RWPE1 (cell line): ENCODE data around the gene SLC5A10.
A peak's percentile ranks its signal among the peaks of the same experiment; 100 is the strongest.
"Not testable (repeated sequence)": the region's sequence is repeated elsewhere in the genome, so short reads cannot be mapped to it uniquely, and the experiment has no call there.

Experiments used
- CTCF ChIA-PET: fragments of 350-600 bp; sonication (Branson Sonifier 250); formaldehyde crosslinking; extraction: SDS; loops from one replicate; lab custom pipeline; 2021; lab: Yijun Ruan, JAX
- POLR2A ChIA-PET: fragments of 400-600 bp; formaldehyde crosslinking; extraction: SDS; loops from one replicate; lab custom pipeline; 2020; ENCODE audit warnings: antibody characterized with exemption; ENCODE audit not compliant: low non-redundant PET; lab: Yijun Ruan, JAX
- DNase-seq: peaks from one replicate; pipeline ENCODE4 v3.0.0; 2012; ENCODE audit warnings: low spot score
- H3K27ac ChIP-seq: fragments of 450-650 bp; 2 replicates; pipeline ENCODE4 v1.5.1; 2017

SLC5A10 gene

GRCh38 chr17:19038007-19038406, 86.0 kb downstream of the SLC5A10 start:
- H3K27ac ChIP-seq, CTCF ChIA-PET, DNase-seq, POLR2A ChIA-PET: not testable (repeated sequence)

GRCh38 chr17:19038730-19039129, 86.8 kb downstream of the SLC5A10 start:
- POLR2A ChIA-PET, DNase-seq, H3K27ac ChIP-seq, CTCF ChIA-PET: not testable (repeated sequence)

GRCh38 chr17:19040350-19040749, 88.4 kb downstream of the SLC5A10 start:
- CTCF ChIA-PET, DNase-seq, POLR2A ChIA-PET, H3K27ac ChIP-seq: not testable (repeated sequence)

GRCh38 chr17:19041871-19042270, 89.9 kb downstream of the SLC5A10 start:
- CTCF ChIA-PET, POLR2A ChIA-PET, H3K27ac ChIP-seq, DNase-seq: not testable (repeated sequence)

- POLR2A ChIA-PET, CTCF ChIA-PET, H3K27ac ChIP-seq, DNase-seq: not testable (repeated sequence)
These were observed 90.4 kb downstream of the SLC5A10 start for GRCh38 chr17:19042369-19042768.

- DNase-seq, POLR2A ChIA-PET, CTCF ChIA-PET, H3K27ac ChIP-seq: not testable (repeated sequence)
These were observed 91.1 kb downstream of the SLC5A10 start for GRCh38 chr17:19043032-19043431.

GRCh38 chr17:19044643-19045042, 92.7 kb downstream of the SLC5A10 start:
- CTCF ChIA-PET, H3K27ac ChIP-seq, POLR2A ChIA-PET, DNase-seq: not testable (repeated sequence)

- DNase-seq, CTCF ChIA-PET, H3K27ac ChIP-seq, POLR2A ChIA-PET: not testable (repeated sequence)
These were observed 94.9 kb downstream of the SLC5A10 start, which contains the start of gene GRAP for GRCh38 chr17:19046782-19047375. TSS of gene GRAP (minus strand) at chr17:19046957. CDS start at chr17:19046926, 31 bp downstream.

GRCh38 chr17:19047510-19047909, 95.5 kb downstream of the SLC5A10 start:
- CTCF ChIA-PET, DNase-seq, POLR2A ChIA-PET, H3K27ac ChIP-seq: not testable (repeated sequence)

GRCh38 chr17:19048826-19049225, 96.9 kb downstream of the SLC5A10 start:
- DNase-seq, H3K27ac ChIP-seq, POLR2A ChIA-PET, CTCF ChIA-PET: not testable (repeated sequence)

- POLR2A ChIA-PET, result not testable (repeated sequence)
These were observed 103.5 kb downstream of the SLC5A10 start for GRCh38 chr17:19055447-19055846.

GRCh38 chr17:19062009-19062717, 110.2 kb downstream of the SLC5A10 start:
- POLR2A ChIA-PET, CTCF ChIA-PET, DNase-seq, H3K27ac ChIP-seq: not testable (repeated sequence)

More at GRCh38 chr17:19055447-19055846, 103.5 kb downstream of the SLC5A10 start:
- DNase-seq, H3K27ac ChIP-seq, CTCF ChIA-PET: not testable (repeated sequence)

GRCh38 chr17:19062718-19063325, 110.9 kb downstream of the SLC5A10 start:
- peak overlapping the region; percentile 87 for H3K27ac ChIP-seq
- CTCF ChIA-PET, POLR2A ChIA-PET, DNase-seq: not testable (repeated sequence)

GRCh38 chr17:19063326-19063956, 111.5 kb downstream of the SLC5A10 start:
- peak overlapping the region; percentile 87 for H3K27ac ChIP-seq
- CTCF ChIA-PET, POLR2A ChIA-PET, DNase-seq: not testable (repeated sequence)

- DNase-seq, POLR2A ChIA-PET, CTCF ChIA-PET: not testable (repeated sequence)
- H3K27ac ChIP-seq, result peak overlapping the region; percentile 68
These were observed 112.4 kb downstream of the SLC5A10 start for GRCh38 chr17:19064378-19064777.

GRCh38 chr17:19070318-19071168, 118.6 kb downstream of the SLC5A10 start:
- DNase-seq, CTCF ChIA-PET, POLR2A ChIA-PET, H3K27ac ChIP-seq: not testable (repeated sequence)
